Measurements from ENCODE around the gene ABAT. TPM values are rescaled to one million over a fixed set of nuclear protein-coding genes. Genes with fewer than 3 reads are reported as not detected.
A peak's percentile ranks its signal among the peaks of the same experiment; 100 is the strongest.

The ABAT gene
- total and polyA plus RNA-seq, 4 donors: 4.4 to 14.0 (median 7.1) TPM

DNA sequence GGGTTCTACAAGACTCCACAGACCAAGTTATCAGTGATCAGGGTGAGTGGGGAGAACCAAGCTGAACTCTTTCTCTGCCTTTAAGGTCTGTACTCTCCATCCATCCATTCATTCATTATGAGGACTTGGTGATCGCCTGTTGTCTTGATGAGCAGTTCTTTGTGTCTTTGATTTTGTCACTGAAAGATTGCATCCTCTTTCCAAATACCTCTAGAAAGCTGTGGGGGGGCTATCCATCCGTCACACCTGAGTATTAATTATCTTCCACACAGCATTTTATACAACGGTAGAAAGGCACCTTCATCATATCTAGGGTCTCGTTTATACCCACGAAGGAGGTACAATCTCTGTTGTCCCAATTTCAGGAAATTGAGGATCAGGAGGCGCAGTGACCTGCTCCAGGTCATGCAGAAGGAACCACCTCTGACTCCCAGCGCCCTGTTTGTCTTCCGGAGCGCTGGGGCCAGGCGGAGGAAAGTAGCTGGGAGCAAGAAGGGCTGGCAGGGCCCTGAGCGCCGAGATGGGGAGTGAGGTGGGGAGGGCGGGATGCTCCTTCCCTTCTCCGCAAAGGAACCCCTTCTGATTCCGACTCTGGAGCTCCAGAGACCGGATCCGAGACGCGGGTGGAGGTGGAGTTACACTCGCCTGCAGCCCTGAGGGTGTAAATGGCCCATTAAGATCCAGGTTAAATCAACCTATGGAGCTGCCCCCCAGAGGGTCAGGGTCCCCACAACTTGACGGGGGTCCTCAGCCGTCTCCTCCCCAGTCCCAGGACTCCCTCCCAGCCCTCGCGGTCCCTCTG lies 605 bp upstream of the ABAT start:
- H3K4me1 ChIP-seq (ENCODE audit: control insufficient read depth in 5 of 5, insufficient read depth in 5 of 5, low read length in 5 of 5): peaks cover 0 to 16% (median 0%) of the 10 kb centered on the region in 5 donors
- H3K27ac ChIP-seq (ENCODE audit: low read depth in 1 of 2, low read length in 1 of 2): no peak overlapping the region
- no peaks in the 10 kb centered on the region for H3K36me3 ChIP-seq (ENCODE audit: control insufficient read depth in 4 of 4, insufficient read depth in 4 of 4, low read length in 4 of 4)
- DNase-seq: no peak
- peak; percentile 24 for ATAC-seq (ENCODE audit: insufficient read depth, low FRiP score)
- H3K9ac ChIP-seq (ENCODE audit: insufficient read depth in 1 of 2, low read length in 2 of 2): peak overlapping the region in 1 of 2 donors; percentile 40
- no peak for TF ChIP-seq CTCF (IDR thresholded peaks at IDR 0.05; ENCODE audit: control extremely low read depth, extremely low read depth)
- no peaks in the 10 kb centered on the region for H3K27me3 ChIP-seq (ENCODE audit: control insufficient read depth in 3 of 3, insufficient read depth in 3 of 3, low read length in 2 of 3)
- H3K4me3 ChIP-seq: peak overlapping the region; percentile 52
- no peaks in the 10 kb centered on the region for H3K9me3 ChIP-seq (ENCODE audit: control insufficient read depth in 4 of 4, insufficient read depth in 3 of 4, low read length in 3 of 4)
- 16 to 18% methylated on average over 24 of the region's 24 CpGs for WGBS, 2 donors

DNA sequence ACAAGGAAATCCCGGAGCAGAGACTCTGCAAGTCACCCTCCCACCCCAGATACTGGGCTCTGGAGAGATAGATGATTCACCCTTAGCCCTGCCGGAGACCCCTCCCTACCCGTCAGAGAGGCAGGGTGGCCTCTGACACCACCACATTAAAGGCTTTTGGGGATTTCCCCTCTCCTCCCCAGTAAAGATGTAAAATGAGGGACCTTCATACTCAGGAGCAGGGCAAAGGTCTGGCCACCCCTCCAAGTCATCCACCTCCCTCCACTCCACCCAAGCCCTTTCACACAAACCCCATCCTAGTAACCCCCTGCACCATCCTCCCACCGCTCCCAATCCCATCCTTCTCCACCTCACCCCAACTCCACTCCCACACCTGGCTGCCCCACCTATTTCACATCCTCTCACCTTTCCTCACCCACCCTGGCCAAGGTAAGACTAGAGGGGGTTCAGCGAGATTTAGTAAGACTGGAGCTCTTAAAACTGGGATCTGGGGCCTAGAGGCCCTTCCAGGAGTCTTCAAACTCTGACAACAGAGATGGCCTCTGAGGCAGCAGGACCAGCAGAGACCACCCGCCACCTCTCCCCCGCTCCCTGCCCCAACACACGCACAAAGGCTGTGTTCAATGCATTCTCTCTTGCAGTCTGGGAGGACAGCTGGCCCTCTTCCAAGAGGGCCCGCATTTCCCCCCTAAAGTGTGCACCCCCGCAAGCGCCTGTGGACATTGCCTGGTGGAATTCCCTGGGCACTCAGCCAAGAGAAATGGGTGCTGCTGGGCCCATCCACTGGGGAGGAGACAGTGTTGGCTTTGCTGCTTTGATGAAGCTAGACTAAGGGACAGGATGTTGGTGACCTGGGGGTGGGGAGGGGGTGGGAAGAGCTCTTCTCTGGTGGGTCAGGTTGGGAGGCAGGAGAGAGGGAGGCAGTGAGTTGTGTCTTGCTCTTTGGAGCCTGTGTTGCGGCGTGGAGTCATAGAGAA lies 1.1 kb downstream of the ABAT start:
- 75 to 76% methylated on average over 13 of the region's 13 CpGs for WGBS, 2 donors
- peaks cover 0 to 7% (median 1%) of the 10 kb centered on the region in 4 donors for H3K9me3 ChIP-seq (ENCODE audit: control insufficient read depth in 4 of 4, insufficient read depth in 3 of 4, low read length in 3 of 4)
- no peaks in the 10 kb centered on the region for H3K36me3 ChIP-seq (ENCODE audit: control insufficient read depth in 4 of 4, insufficient read depth in 4 of 4, low read length in 4 of 4)
- H3K4me1 ChIP-seq (ENCODE audit: control insufficient read depth in 5 of 5, insufficient read depth in 5 of 5, low read length in 5 of 5): peaks cover 0 to 16% (median 0%) of the 10 kb centered on the region in 5 donors
- DNase-seq (peak; percentile 29 to 50 (median 33)), ATAC-seq (ENCODE audit: insufficient read depth, low FRiP score) (no peak)
- no peak overlapping the region for H3K4me3 ChIP-seq
- no peak overlapping the region for H3K27ac ChIP-seq (ENCODE audit: low read depth in 1 of 2, low read length in 1 of 2)
- no peak for TF ChIP-seq CTCF (IDR thresholded peaks at IDR 0.05; ENCODE audit: control extremely low read depth, extremely low read depth)
- H3K27me3 ChIP-seq (ENCODE audit: control insufficient read depth in 3 of 3, insufficient read depth in 3 of 3, low read length in 2 of 3): no peaks in the 10 kb centered on the region
- no peak overlapping the region for H3K9ac ChIP-seq (ENCODE audit: insufficient read depth in 1 of 2, low read length in 2 of 2)

- ATAC-seq (ENCODE audit: insufficient read depth, low FRiP score): no peak
- WGBS, 2 donors: 75 to 77% methylated on average over 5 of the region's 5 CpGs
- Histone ChIP-seq H3K36me3 (ENCODE audit: control insufficient read depth in 4 of 4, insufficient read depth in 4 of 4, low read length in 4 of 4) (no peaks in the 10 kb centered on the region), H3K27me3 (ENCODE audit: control insufficient read depth in 3 of 3, insufficient read depth in 3 of 3, low read length in 2 of 3) (no peaks in the 10 kb centered on the region), H3K27ac (ENCODE audit: low read depth in 1 of 2, low read length in 1 of 2) (no peak overlapping the region), H3K4me3 (no peak overlapping the region), H3K4me1 (ENCODE audit: control insufficient read depth in 5 of 5, insufficient read depth in 5 of 5, low read length in 5 of 5) (peaks cover 0 to 16% (median 0%) of the 10 kb centered on the region in 5 donors), H3K9ac (ENCODE audit: insufficient read depth in 1 of 2, low read length in 2 of 2) (no peak overlapping the region), H3K9me3 (ENCODE audit: control insufficient read depth in 4 of 4, insufficient read depth in 3 of 4, low read length in 3 of 4) (peaks cover 0 to 7% (median 1%) of the 10 kb centered on the region in 4 donors)
- TF ChIP-seq CTCF (IDR thresholded peaks at IDR 0.05; ENCODE audit: control extremely low read depth, extremely low read depth): no peak
- no peak for DNase-seq
Measured at GRCh38 chr16:8676160-8676547, 1.7 kb downstream of the ABAT start.
